ENCODE measurements around the gene DSCAM. TPM values are rescaled to one million over a fixed set of nuclear protein-coding genes. Genes with fewer than 3 reads are reported as not detected.

DSCAM gene
- total RNA-seq, 1 donor from 2014 or later: 4.4 TPM

DNA sequence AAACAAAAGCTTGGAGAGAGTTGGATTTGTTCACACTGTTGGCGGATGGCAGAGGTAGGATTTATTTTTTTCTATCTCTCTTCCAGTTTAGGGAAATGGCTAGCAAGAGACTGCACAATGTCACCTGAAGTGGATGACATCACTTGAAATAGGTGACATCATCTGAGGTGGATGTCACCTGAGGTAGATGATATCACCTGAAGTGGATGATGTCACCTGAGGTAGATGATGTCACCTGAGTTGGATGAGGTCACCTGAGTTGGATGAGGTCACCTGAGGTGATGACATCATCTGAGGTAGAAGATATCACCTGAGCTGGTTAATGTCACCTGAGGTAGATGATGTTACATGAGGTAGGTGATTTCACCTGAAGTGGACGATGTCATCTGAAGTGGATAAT is 413.4 kb downstream of the DSCAM start:
- Mint-ChIP-seq H3K4me1 (ENCODE audit: low read depth, unreplicated experiment) (no peaks in the 10 kb centered on the region), H3K4me3 (ENCODE audit: unreplicated experiment) (no peak overlapping the region), H3K27ac (ENCODE audit: unreplicated experiment) (no peak overlapping the region), H3K36me3 (ENCODE audit: unreplicated experiment) (no peaks in the 10 kb centered on the region), H3K9me3 (ENCODE audit: unreplicated experiment) (peaks cover 8% of the 10 kb centered on the region), H3K27me3 (ENCODE audit: unreplicated experiment) (no peaks in the 10 kb centered on the region)
- TF ChIP-seq, protein P1, sequence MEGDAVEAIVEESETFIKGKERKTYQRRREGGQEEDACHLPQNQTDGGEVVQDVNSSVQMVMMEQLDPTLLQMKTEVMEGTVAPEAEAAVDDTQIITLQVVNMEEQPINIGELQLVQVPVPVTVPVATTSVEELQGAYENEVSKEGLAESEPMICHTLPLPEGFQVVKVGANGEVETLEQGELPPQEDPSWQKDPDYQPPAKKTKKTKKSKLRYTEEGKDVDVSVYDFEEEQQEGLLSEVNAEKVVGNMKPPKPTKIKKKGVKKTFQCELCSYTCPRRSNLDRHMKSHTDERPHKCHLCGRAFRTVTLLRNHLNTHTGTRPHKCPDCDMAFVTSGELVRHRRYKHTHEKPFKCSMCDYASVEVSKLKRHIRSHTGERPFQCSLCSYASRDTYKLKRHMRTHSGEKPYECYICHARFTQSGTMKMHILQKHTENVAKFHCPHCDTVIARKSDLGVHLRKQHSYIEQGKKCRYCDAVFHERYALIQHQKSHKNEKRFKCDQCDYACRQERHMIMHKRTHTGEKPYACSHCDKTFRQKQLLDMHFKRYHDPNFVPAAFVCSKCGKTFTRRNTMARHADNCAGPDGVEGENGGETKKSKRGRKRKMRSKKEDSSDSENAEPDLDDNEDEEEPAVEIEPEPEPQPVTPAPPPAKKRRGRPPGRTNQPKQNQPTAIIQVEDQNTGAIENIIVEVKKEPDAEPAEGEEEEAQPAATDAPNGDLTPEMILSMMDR (IDR thresholded peaks at IDR 0.05; ENCODE audit: partially characterized antibody, unreplicated experiment): no peak
- DNase-seq: no peak

GRCh38 chr21:40425981-40426380 is 421.0 kb downstream of the DSCAM start:
- DNase-seq: no peak
- Mint-ChIP-seq H3K9me3 (ENCODE audit: unreplicated experiment) (no peaks in the 10 kb centered on the region), H3K27ac (ENCODE audit: unreplicated experiment) (no peak overlapping the region), H3K4me1 (ENCODE audit: low read depth, unreplicated experiment) (no peaks in the 10 kb centered on the region), H3K4me3 (ENCODE audit: unreplicated experiment) (no peak overlapping the region), H3K27me3 (ENCODE audit: unreplicated experiment) (no peaks in the 10 kb centered on the region), H3K36me3 (ENCODE audit: unreplicated experiment) (no peaks in the 10 kb centered on the region)
- TF ChIP-seq, protein P1 (IDR thresholded peaks at IDR 0.05; ENCODE audit: partially characterized antibody, unreplicated experiment): no peak

GRCh38 chr21:40422896-40423635 is 423.9 kb downstream of the DSCAM start:
- DNase-seq: no peak
- TF ChIP-seq, protein P1 (IDR thresholded peaks at IDR 0.05; ENCODE audit: partially characterized antibody, unreplicated experiment): no peak
- Mint-ChIP-seq H3K36me3 (ENCODE audit: unreplicated experiment) (no peaks in the 10 kb centered on the region), H3K4me3 (ENCODE audit: unreplicated experiment) (no peak overlapping the region), H3K9me3 (ENCODE audit: unreplicated experiment) (no peaks in the 10 kb centered on the region), H3K27me3 (ENCODE audit: unreplicated experiment) (no peaks in the 10 kb centered on the region), H3K4me1 (ENCODE audit: low read depth, unreplicated experiment) (no peaks in the 10 kb centered on the region), H3K27ac (ENCODE audit: unreplicated experiment) (no peak overlapping the region)

DNA sequence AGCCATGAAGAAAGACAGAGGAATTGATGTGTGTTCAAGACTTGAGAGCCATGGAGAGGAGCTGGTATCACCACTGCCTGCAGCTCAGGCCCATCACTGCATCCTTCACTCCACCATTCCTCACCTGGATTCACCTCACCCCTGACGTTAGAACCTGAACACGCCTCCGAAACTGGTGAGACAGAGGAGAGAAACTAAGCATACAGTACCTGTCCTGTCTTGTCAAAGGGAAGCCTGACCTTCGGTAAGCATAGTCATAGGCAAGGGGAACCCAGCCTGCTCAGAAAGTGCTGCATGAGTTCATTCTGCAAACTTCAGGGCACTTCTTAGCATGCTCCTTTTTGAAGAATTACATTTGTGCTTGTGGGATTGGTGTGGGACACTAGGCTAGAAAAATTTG is 425.8 kb downstream of the DSCAM start:
- Mint-ChIP-seq H3K27ac (ENCODE audit: unreplicated experiment) (no peak overlapping the region), H3K36me3 (ENCODE audit: unreplicated experiment) (no peaks in the 10 kb centered on the region), H3K4me3 (ENCODE audit: unreplicated experiment) (no peak overlapping the region), H3K9me3 (ENCODE audit: unreplicated experiment) (no peaks in the 10 kb centered on the region), H3K27me3 (ENCODE audit: unreplicated experiment) (no peaks in the 10 kb centered on the region), H3K4me1 (ENCODE audit: low read depth, unreplicated experiment) (no peaks in the 10 kb centered on the region)
- no peak for DNase-seq
- TF ChIP-seq, protein P1 (IDR thresholded peaks at IDR 0.05; ENCODE audit: partially characterized antibody, unreplicated experiment): no peak

DNA sequence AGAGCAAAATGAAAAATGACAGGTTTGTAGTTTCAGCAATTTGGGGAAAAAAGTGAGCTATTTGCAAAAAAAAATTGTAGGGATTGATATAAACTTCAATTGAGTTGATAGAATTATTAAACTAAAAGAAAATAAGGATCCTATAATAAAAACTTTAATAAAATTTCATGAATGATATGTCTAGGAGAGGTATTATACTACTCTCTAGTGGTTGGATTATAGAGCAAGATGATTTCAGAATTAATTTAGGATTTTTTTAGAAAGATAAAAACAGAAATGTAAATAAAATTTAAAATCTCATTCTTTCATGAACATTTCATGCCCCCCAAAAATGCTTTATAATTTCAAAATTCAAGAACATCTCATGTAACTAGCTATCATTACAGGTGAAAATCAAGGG is 430.4 kb downstream of the DSCAM start:
- Mint-ChIP-seq H3K4me3 (ENCODE audit: unreplicated experiment) (no peak overlapping the region), H3K9me3 (ENCODE audit: unreplicated experiment) (no peaks in the 10 kb centered on the region), H3K27me3 (ENCODE audit: unreplicated experiment) (no peaks in the 10 kb centered on the region), H3K4me1 (ENCODE audit: low read depth, unreplicated experiment) (no peaks in the 10 kb centered on the region), H3K27ac (ENCODE audit: unreplicated experiment) (no peak overlapping the region), H3K36me3 (ENCODE audit: unreplicated experiment) (no peaks in the 10 kb centered on the region)
- DNase-seq: no peak
- TF ChIP-seq, protein P1 (IDR thresholded peaks at IDR 0.05; ENCODE audit: partially characterized antibody, unreplicated experiment): no peak
